Mucosa of descending colon (tissue), 3 donors: ENCODE results near the gene ST8SIA2. TPM values are rescaled to one million over a fixed set of nuclear protein-coding genes. Genes with fewer than 3 reads are reported as not detected.
A peak's percentile ranks its signal among the peaks of the same experiment; 100 is the strongest.

Source experiments
- ATAC-seq: fragments of 200-7000 bp; cut with Tn5 transposase; one replicate; pipeline ENCODE4 v1.9.1; 2020; ENCODE audit warnings: mild to moderate bottlenecking, moderate library complexity
- DNase-seq, 3 donors: peaks; one replicate each; pipeline ENCODE4 v3.0.0-alpha.2; 2020
- H3K36me3 ChIP-seq: fragments of 200-600 bp; one replicate; pipeline ENCODE4 v1.8.0; 2021; ENCODE audit warnings: low read depth, mild to moderate bottlenecking
- H3K4me1 ChIP-seq: fragments of 200-600 bp; one replicate; pipeline ENCODE4 v1.8.0; 2021; ENCODE audit warnings: low read depth, mild to moderate bottlenecking
- H3K4me3 ChIP-seq: fragments of 200-600 bp; one replicate; pipeline ENCODE4 v1.8.0; 2021; ENCODE audit warnings: mild to moderate bottlenecking
- H3K9me3 ChIP-seq: fragments of 200-600 bp; one replicate; pipeline ENCODE4 v1.8.0; 2021; ENCODE audit warnings: mild to moderate bottlenecking
- intact Hi-C, 2 donors: fragments of 100-400 bp; cut with DNase I in 1 of 2; cut with micrococcal nuclease in 1 of 2; formaldehyde crosslinking; loops; one replicate each; pipeline versions ENCODE4 v1.11.0 to v1.11.1; 2022; cut with DNase I, micrococcal nuclease
- long read RNA-seq, 2 donors: library from polyadenylated mRNA; unstranded; transcript quantifications; one replicate each; pipeline ENCODE4 v2.0.0, GENCODE V29; 2019 to 2021
- total RNA-seq, 3 donors: library from RNA; stranded (reverse); fragmentation: NEBNext Ultra II Directional in 2 of 3; extraction: Animal tissue kit (Norgen Biotek cat#: 25700) in 2 of 3; gene quantifications; one replicate each; pipeline versions ENCODE4 v1.2.1 to v1.2.4, GENCODE V29; 2021 to 2023
- TF ChIP-seq, protein P1 (sequence below): fragments of 200-600 bp; IDR thresholded peaks from one replicate; pipeline ENCODE4 v1.8.0; 2022; ENCODE audit warnings: antibody characterized with exemption, mild to moderate bottlenecking
- donor health status: DM: no; HTN: no; CAD: no; lungs with moderate emphysema.
- donor health status: DM: no; HTN: no; CAD: no.
- donor health status: DM: no; HTN: yes; CAD: no.

The ST8SIA2 gene, protein sequence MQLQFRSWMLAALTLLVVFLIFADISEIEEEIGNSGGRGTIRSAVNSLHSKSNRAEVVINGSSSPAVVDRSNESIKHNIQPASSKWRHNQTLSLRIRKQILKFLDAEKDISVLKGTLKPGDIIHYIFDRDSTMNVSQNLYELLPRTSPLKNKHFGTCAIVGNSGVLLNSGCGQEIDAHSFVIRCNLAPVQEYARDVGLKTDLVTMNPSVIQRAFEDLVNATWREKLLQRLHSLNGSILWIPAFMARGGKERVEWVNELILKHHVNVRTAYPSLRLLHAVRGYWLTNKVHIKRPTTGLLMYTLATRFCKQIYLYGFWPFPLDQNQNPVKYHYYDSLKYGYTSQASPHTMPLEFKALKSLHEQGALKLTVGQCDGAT
- under 1 TPM; 0.29 to 0.44 (median 0.43) TPM for total RNA-seq
- long read RNA-seq, donor 1, full-length matches to known transcripts, result 1 of 1 reads
- long read RNA-seq, donor 1, partial matches to known transcripts, result 0 of 1 reads
- long read RNA-seq, donor 1, other reads (novel, unspliced or antisense), result 0 of 1 reads
- long read RNA-seq, donor 2, partial matches to known transcripts, result 1 of 1 reads
- long read RNA-seq, donor 2, other reads (novel, unspliced or antisense), result 0 of 1 reads

DNA sequence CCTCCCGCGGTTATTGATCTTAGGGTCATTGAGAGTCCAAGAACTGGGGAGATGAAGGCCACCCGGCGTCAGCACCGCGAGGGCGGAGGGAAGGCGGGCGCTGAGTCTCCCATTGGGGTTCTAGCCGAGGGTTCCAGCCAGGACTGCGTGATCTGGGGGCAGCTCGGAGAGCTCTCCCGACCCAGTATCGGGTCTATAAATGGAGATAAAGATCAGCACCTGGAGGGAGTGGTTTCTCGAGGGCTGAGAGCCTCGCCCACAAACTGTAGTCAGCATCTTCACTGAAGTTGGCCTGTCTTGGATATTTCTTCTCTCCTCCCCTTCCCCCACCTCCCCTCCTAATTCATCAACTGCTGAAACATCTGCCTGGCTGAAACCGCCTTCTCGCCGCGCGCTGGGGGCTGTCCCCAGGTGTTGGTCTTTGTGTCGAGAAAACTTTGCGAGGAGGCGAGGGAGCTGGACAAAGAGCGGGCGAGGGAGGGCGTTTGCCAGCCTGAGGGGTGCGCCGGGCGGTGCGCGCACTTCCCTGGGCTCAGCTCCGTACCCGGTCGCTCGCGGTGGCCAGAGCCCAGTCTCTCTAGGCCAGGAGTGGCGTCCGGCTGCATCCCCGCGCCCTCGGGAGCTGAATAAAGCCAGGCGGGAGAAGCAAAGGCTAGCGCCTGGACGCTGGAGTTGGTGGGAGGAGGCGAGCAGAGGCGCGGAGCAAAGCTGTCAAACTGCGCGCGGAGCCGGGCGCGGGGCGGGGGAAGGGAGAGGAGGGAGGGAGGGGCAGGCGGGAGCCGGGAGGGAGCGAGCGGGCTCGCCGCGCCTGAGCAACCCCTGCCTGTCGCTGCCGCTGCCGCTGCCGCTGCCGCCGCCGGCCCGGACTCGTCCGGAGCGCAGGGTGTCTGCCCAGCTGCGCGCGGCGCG, at the start of gene ST8SIA2:
Gene ST8SIA2 (plus strand): TSS at position 811 of the 909 bp plus-strand sequence. CDS start 184 bp downstream, outside the sequence.
- Histone ChIP-seq H3K4me1 (peaks cover 11% of the 10 kb centered on the region), H3K9me3 (no peaks in the 10 kb centered on the region), H3K36me3 (no peaks in the 10 kb centered on the region), H3K4me3 (no peak within 1 kb of the TSS)
- ATAC-seq (peak; percentile 70), DNase-seq (peak in 2 of 3 donors; percentile 5 to 42)
- TF ChIP-seq, protein P1, sequence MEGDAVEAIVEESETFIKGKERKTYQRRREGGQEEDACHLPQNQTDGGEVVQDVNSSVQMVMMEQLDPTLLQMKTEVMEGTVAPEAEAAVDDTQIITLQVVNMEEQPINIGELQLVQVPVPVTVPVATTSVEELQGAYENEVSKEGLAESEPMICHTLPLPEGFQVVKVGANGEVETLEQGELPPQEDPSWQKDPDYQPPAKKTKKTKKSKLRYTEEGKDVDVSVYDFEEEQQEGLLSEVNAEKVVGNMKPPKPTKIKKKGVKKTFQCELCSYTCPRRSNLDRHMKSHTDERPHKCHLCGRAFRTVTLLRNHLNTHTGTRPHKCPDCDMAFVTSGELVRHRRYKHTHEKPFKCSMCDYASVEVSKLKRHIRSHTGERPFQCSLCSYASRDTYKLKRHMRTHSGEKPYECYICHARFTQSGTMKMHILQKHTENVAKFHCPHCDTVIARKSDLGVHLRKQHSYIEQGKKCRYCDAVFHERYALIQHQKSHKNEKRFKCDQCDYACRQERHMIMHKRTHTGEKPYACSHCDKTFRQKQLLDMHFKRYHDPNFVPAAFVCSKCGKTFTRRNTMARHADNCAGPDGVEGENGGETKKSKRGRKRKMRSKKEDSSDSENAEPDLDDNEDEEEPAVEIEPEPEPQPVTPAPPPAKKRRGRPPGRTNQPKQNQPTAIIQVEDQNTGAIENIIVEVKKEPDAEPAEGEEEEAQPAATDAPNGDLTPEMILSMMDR, result no peak
- intact Hi-C loops, result no loop called here

DNA sequence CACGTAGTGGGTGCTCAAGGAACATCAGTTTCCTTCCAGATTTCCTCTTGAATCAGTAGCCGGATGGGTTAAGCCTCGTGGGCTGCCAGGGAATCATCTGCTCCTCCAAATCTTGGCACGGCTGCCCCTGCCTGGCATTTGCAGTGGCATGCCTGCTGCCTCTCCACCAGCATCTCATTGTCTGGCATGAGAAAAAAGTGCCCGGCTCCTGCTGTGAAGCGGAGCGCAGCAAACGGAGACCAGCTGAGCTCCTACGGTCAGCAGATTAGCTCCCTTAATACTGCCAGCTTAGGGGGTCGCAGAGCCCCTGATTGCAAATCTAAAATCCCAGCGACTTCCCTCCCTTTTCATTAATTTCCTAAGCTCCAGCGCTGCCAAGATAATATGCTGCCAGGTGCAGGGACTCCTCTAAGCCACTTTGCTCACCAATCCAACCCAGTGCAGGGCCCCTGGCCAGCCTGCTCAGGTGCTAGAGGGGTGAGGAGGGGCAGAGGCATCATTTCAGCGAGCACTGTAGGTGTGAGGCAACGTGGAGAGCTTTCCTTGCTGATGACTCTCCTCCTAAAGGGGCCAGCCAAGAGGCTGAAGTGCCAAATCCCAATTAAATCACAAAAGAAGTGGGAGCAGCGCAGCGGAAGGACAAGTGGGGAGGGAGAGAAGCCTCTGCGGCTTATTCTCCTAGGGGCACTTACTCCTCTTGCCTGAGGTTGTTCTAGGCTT, 49.6 kb upstream of the ST8SIA2 start:
- H3K9me3 ChIP-seq, result no peaks in the 10 kb centered on the region
- TF ChIP-seq, protein P1, result no peak
- no peaks in the 10 kb centered on the region for H3K36me3 ChIP-seq
- intact Hi-C loops, result no loop called here
- no peak overlapping the region for H3K4me3 ChIP-seq
- DNase-seq, result no peak
- ATAC-seq, result no peak
- H3K4me1 ChIP-seq, result no peaks in the 10 kb centered on the region

DNA sequence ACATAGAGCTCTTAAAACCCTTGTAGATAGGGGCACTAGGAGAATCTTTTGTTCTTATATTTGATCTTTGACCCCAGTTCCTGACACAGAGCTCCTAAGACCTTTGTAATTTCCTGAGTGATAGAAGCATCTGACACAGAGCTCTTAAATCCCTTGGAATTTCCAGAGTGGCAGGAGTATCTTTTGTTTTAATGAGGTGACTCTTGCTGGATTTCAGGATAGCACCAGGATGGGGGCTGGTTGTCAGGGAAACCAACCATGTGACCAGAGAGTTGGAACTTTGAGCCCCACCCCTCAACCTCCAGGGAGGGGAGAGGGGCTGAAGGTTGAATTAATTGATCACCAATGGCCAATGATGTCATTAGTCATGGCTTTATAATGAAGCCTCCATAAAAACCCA, 47.6 kb upstream of the ST8SIA2 start:
- no peaks in the 10 kb centered on the region for H3K4me1 ChIP-seq
- TF ChIP-seq, protein P1, result no peak
- no peak for ATAC-seq
- H3K9me3 ChIP-seq, result no peaks in the 10 kb centered on the region
- intact Hi-C loops, result no loop called here
- no peaks in the 10 kb centered on the region for H3K36me3 ChIP-seq
- H3K4me3 ChIP-seq, result no peak overlapping the region
- DNase-seq, result no peak

DNA sequence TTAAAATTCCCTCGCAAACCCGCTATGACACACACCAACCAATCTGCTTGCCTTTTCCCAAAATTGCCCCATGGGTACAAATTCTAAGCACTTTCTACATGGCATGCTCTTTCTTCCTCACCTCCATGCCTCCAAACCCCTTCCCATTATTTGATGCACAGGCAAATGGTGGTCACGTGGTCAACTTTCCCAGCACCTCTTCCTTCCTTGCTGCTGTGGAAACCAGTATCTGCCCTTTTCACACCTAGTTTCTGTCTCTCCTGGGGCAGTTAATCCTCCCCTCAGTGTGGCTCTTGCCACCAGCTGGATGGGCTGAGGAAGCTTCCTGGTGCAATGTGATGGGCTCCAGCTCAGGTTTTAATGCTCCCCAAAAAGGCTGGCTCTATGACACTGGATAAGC, 38.4 kb upstream of the ST8SIA2 start:
- intact Hi-C loops, result no loop called here
- ATAC-seq, result no peak
- no peaks in the 10 kb centered on the region for H3K9me3 ChIP-seq
- no peak overlapping the region for H3K4me3 ChIP-seq
- DNase-seq, result no peak
- TF ChIP-seq, protein P1, result no peak
- no peaks in the 10 kb centered on the region for H3K4me1 ChIP-seq
- no peaks in the 10 kb centered on the region for H3K36me3 ChIP-seq

DNA sequence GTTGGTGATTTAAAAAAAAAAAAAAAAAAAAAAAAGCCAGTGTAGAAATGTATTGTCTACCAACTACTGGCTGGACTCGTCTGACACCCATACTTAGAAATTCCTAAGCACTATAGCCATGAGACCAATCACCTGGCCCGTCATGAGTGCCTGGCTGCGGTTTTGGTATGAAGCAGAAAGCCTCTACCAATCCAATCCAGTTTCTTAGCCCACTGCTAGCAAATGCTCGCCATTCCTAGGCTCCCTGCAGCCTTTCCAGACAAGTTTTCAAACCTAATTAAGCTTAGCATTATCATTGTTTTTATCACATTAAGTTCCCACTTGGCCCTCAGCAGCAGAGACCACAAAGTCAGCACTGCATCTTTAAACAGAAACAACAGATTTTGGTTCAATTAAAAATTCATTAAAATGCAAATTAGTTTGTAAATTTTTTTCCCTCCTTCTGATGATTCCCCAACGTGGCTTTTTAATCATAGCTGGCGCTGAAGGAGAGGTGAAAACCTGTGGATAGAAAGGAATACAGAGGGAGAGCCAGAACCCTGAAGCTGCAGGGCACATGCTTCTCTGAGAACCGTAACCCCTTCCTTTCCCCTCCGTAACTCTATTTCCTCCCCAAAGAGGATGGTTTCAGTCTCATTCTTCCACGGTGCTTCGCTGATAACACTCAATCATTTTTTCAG, 32.2 kb upstream of the ST8SIA2 start:
- ATAC-seq (no peak), DNase-seq (no peak)
- intact Hi-C loops, result no loop called here
- Histone ChIP-seq H3K9me3 (no peaks in the 10 kb centered on the region), H3K4me3 (no peak overlapping the region), H3K4me1 (peaks cover 3% of the 10 kb centered on the region), H3K36me3 (no peaks in the 10 kb centered on the region)
- TF ChIP-seq, protein P1, result no peak
